ENCODE measurements around the gene F2R.

DNA sequence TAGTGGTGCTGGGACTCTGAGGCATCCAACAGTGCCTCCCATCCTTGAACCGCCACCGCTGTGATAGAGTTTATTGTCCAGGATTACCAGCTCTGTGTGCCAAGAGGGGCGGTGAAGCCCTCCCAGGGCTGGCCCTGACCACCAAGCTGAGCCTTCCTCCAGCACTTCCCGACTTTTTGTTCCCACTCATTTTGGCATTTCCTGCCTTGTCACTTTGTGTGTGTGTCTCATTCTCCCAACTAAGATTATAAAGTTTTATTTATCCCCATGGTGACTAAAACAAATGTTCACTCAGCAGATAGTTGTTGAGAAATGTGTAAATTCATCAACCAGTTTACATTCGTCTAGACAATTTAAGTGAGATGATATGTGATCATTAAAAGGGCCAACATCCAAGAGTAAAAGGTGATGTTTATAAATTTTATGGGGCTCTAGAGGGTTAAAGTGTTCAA, 2.5 kb downstream of the F2R start:
- peak; percentile 87 for TF ChIP-seq POLR2AphosphoS5 (IDR thresholded peaks at IDR 0.05; ENCODE audit: insufficient read depth, low read depth, low read length)
- TF ChIP-seq JUN (IDR thresholded peaks at IDR 0.05; ENCODE audit: borderline replicate concordance, insufficient read depth, insufficient read length, low read depth) = peak; percentile 49
- TF ChIP-seq, protein P1, sequence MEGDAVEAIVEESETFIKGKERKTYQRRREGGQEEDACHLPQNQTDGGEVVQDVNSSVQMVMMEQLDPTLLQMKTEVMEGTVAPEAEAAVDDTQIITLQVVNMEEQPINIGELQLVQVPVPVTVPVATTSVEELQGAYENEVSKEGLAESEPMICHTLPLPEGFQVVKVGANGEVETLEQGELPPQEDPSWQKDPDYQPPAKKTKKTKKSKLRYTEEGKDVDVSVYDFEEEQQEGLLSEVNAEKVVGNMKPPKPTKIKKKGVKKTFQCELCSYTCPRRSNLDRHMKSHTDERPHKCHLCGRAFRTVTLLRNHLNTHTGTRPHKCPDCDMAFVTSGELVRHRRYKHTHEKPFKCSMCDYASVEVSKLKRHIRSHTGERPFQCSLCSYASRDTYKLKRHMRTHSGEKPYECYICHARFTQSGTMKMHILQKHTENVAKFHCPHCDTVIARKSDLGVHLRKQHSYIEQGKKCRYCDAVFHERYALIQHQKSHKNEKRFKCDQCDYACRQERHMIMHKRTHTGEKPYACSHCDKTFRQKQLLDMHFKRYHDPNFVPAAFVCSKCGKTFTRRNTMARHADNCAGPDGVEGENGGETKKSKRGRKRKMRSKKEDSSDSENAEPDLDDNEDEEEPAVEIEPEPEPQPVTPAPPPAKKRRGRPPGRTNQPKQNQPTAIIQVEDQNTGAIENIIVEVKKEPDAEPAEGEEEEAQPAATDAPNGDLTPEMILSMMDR (IDR thresholded peaks at IDR 0.05; ENCODE audit: extremely low read depth in 1 of 2, insufficient read depth in 1 of 2, low read depth in 1 of 2, low read length in 2 of 2) = no peak
- TF ChIP-seq MYC (IDR thresholded peaks at IDR 0.05; ENCODE audit: low read depth, low read length) = no peak
- peak; percentile 91 for TF ChIP-seq POLR2A (IDR thresholded peaks at IDR 0.05; ENCODE audit: low read depth, low read length)
- TF ChIP-seq FOS (IDR thresholded peaks at IDR 0.05; ENCODE audit: borderline replicate concordance, insufficient read depth, low read length) = peak; percentile 55

Data from endothelial cell of umbilical vein (primary cell).